Measurements from ENCODE around the gene OVCH2. TPM values are rescaled to one million over a fixed set of nuclear protein-coding genes. Genes with fewer than 3 reads are reported as not detected.
"Not testable (repeated sequence)": the region's sequence is repeated elsewhere in the genome, so short reads cannot be mapped to it uniquely, and the experiment has no call there.

OVCH2 gene
- total and polyA plus RNA-seq, 2 donors = 0.13 to 3.3 TPM

DNA sequence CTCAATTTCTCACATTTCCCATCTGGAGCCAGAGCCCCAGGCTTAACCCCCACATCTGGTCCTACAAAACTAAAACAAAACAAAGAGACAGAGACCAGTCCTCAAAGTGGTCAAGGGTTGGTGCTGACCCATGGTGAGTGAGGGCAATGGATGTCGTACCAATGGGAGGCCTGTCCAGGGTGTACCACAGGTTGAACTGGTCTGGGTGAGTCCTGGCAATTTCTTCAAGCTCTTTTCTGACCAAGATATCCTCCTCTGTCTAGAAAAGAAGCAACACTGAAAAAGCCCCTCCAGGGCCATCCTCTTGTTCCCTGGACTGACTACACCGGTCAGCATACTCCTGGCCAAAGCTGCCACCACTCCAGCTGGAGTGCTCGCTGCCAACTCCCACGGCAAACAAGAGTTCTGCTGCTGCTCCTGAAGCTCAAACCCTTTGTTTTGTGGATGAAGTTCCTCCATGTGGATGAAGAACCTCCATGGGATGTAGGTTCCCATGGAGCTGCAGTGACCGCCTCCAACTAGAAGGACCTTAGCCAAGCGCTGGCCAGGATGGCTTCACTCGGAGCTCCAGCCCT lies 39.9 kb downstream of the OVCH2 start:
- WGBS = 85% methylated on average over 7 of the region's 7 CpGs
- no peak for DNase-seq (ENCODE audit: extremely low spot score)
- no peak overlapping the region for H3K27ac ChIP-seq (ENCODE audit: low read depth)
- H3K36me3 ChIP-seq (ENCODE audit: insufficient read depth) = no peaks in the 10 kb centered on the region
- no peak overlapping the region for H3K4me3 ChIP-seq (ENCODE audit: low read depth, low read length)
- H3K4me1 ChIP-seq (ENCODE audit: insufficient read depth) = no peaks in the 10 kb centered on the region

DNA sequence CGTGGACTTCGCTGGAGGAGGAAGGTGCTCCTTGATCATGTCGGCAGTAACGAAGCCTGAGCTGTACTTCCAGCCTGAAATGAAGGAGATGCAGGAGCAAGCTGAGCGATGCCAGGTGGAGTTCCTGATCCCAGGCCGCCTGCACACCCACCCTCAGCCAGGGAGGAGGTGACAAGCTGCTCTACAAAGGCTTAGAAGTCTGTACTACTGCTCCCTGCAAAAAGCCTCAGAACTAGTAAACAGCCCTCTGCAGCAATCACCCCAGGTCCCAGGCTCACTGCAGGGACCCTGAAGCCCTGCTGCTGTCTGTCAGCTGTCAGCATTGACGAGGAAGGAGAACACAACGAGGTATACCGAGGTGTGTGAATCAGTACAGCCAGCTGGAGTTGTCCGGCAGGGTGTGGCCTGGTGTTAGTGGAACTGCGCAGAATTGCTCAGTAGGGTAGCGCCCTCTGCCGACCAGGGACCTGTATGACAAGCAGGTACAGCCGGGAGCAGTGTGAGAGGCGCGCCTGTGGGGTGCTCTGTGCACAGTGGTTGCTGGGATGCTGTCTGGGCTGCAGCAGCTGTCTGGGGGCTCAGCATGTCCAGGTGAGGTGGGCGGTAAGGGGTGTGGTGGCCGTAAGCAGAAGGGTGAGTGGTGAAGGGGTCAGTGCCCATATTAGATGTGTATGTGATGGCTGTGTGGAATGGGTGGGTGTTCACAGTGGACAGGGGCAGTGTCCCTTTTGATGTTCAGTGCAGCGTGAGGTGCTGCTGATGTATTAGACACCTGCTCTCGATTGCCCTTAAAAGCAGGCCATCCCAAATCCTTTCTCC lies 40.6 kb downstream of the OVCH2 start:
- Histone ChIP-seq H3K36me3 (ENCODE audit: insufficient read depth) (no peaks in the 10 kb centered on the region), H3K4me1 (ENCODE audit: insufficient read depth) (no peaks in the 10 kb centered on the region), H3K4me3 (ENCODE audit: low read depth, low read length) (no peak overlapping the region), H3K27ac (ENCODE audit: low read depth) (no peak overlapping the region)
- 54% methylated on average over 20 of the region's 20 CpGs for WGBS
- DNase-seq (ENCODE audit: extremely low spot score) = no peak

DNA sequence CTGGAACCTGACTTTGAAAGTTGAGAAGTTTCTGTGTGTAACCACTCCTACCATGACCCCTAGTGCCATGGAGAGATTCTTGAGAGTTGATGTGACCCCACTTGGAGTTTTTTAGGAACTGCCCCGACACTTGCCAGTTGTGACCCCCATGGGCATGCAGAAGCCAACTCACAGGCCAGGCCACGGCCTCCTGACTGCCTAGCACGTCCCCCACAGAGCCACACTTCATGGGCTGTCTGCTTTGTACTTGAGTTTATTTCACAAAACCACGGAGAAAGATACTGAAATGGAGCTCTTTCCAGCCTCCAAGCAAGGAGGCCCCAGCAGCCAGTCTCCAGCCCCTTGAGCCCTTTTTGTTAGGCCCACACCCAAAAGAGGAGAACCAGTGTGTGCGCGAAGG lies 41.4 kb downstream of the OVCH2 start:
- no peak for DNase-seq (ENCODE audit: extremely low spot score)
- Histone ChIP-seq H3K27ac (ENCODE audit: low read depth) (no peak overlapping the region), H3K4me3 (ENCODE audit: low read depth, low read length) (no peak overlapping the region), H3K36me3 (ENCODE audit: insufficient read depth) (no peaks in the 10 kb centered on the region), H3K4me1 (ENCODE audit: insufficient read depth) (no peaks in the 10 kb centered on the region)
- WGBS = 92% methylated on average over 6 of the region's 6 CpGs

DNA sequence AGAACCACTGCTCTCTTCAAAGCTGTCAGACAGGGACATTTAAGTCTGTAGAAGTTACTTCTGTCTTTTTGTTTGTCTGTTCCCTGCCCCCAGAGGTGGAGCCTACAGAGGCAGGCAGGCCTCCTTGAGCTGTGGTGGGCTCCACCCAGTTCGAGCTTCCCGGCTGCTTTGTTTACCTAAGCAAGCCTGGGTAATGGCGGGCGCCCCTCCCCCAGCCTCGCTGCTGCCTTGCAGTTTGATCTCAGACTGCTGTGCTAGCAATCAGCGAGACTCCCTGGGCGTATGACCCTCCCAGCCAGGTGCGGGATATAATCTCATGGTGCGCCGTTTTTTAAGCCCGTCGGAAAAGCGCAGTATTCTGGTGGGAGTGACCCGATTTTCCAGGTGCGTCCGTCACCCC lies 42.7 kb downstream of the OVCH2 start:
- H3K36me3 ChIP-seq (ENCODE audit: insufficient read depth); H3K4me3 ChIP-seq (ENCODE audit: low read depth, low read length); H3K27ac ChIP-seq (ENCODE audit: low read depth); H3K4me1 ChIP-seq (ENCODE audit: insufficient read depth); DNase-seq (ENCODE audit: extremely low spot score): not testable (repeated sequence)
- WGBS = 85% methylated on average over 13 of the region's 16 CpGs

DNA sequence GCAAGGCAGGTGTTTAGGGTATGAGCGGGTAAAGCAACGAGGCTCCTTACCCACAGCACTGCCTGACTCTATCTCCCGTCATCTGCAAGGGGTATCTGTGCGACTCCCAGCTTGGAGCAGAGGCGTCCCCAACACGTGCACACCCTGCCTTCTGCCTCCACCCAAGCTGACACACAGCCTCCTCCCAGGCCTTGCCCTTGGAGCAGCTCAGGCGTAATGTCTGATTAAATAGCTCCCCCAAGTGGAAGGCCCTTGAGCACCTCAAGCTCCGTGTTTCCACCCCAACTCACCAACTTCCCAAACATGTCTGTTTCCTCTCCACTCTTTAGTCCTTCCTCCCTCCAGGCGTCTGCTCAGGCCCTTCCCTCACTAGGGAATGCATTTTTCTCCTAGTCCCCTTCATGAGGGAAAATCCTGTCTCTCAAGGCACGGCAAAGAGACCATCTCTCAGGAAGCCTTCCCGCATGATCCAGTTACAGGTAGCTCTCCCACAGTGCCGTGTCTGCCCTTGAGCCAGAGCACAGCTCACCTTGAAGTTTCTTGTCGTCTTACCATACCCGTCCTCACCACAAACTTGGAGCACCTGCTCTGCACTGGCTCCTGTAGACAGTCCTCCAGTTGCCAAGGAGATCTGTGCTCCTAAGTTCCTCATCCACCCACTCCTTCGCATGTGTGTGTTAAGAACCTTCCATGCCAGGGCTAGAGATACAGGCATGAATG lies 48.8 kb downstream of the OVCH2 start:
- Histone ChIP-seq H3K4me3 (ENCODE audit: low read depth, low read length) (no peak overlapping the region), H3K36me3 (ENCODE audit: insufficient read depth) (no peaks in the 10 kb centered on the region), H3K27ac (ENCODE audit: low read depth) (no peak overlapping the region), H3K4me1 (ENCODE audit: insufficient read depth) (no peaks in the 10 kb centered on the region)
- no peak for DNase-seq (ENCODE audit: extremely low spot score)
- 62% methylated on average over 15 of the region's 15 CpGs for WGBS

DNA sequence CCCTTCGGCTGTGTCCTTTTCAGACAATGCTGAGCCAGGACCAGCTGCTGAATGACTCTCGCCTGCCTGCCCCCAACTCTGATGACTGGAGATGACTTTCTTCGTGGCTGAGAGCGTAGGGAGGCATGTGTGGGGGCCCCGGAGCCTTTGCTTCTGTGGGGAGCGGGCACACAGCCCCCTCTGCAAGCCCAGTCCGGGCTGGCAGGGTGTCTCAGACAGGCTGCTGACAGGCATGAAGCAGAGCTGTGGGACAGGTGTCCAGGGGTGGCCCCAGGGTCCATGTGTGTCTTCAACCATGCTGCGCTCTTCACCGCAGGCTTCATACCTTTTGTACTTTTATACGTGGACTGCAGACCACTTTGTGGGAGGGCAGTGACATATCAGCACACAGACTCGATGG lies 49.6 kb downstream of the OVCH2 start:
- no peak for DNase-seq (ENCODE audit: extremely low spot score)
- H3K36me3 ChIP-seq (ENCODE audit: insufficient read depth) = no peaks in the 10 kb centered on the region

DNA sequence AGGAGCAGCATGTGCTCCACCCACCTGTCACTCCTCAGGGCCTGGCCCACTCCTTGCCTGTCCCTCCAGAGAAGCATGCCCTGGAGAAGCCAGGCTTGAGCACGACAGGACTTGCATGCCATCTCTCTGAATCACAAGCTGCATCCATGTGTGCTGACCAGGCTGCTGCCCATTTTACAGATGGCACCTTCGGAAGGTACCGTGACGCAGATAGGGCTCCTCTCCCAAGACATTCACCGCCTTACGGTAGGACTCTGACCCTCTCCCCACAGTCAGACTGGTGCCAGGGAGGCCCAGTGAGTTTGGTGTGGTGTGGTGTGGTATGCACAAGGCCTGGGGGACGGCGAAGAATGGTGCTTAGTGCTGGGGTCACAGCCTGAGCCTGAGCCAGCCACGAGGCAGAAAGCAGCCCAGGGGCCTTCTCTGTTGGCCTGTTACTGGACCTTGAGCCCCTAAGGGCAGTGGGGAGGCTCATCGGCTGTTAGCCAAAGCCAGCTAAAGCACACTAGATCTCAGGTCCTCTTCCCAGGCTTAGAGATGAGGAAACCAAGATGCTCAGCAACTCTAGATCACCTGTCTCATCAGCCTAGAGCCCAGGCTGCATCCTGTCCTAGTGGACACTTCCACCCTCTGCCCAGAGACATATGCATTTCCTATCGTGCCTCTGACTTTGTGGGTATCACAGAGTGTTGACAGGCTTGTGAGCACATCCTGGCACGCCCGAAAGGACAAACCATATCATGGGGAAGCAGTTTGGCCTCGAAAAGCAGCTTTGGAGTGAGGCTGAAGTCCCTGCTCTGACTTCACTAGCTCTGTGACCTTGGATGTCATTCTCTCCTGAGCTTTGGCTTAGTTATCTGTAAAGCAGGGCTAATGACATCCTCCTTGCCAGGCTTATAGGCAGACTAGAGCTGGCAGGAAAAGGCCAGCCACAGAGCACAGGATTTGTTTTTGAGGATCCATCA lies 50.7 kb downstream of the OVCH2 start:
- 88% methylated on average over 14 of the region's 14 CpGs for WGBS
- DNase-seq (ENCODE audit: extremely low spot score) = no peak
- H3K27ac ChIP-seq (ENCODE audit: low read depth) = no peak overlapping the region
- H3K4me3 ChIP-seq (ENCODE audit: low read depth, low read length) = no peak overlapping the region
- H3K4me1 ChIP-seq (ENCODE audit: insufficient read depth) = no peaks in the 10 kb centered on the region
- no peaks in the 10 kb centered on the region for H3K36me3 ChIP-seq (ENCODE audit: insufficient read depth)

More for the DNA sequence above, 49.6 kb downstream of the OVCH2 start:
- WGBS = 87% methylated on average over 11 of the region's 11 CpGs
- H3K4me1 ChIP-seq (ENCODE audit: insufficient read depth) = no peaks in the 10 kb centered on the region
- no peak overlapping the region for H3K27ac ChIP-seq (ENCODE audit: low read depth)
- H3K4me3 ChIP-seq (ENCODE audit: low read depth, low read length) = no peak overlapping the region

DNA sequence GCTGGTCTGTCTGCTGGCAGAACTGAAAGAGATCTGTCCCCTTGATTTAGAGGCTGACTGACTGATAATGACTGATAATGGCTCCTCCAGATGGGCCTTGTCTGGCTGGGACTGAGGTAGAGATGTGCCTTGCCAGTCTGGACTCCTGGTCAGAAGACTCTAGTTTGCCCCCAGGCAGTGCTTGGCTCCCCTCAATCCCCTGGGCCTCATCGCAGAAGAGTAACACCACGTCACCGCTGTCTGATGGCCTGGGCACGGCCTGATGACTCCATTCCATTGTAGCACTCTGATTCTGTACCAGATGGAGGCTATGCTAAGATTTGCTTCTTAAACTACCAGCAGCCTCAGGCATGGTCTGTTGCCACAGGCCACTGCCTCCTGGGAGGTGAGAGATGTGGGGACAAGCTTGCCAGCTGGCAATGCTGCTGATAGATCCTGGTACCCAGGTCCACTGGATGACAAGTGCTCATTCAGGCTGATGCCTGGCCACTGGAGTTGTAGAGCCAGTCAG lies 52.0 kb downstream of the OVCH2 start:
- 85% methylated on average over 4 of the region's 4 CpGs for WGBS
- no peaks in the 10 kb centered on the region for H3K4me1 ChIP-seq (ENCODE audit: insufficient read depth)
- H3K36me3 ChIP-seq (ENCODE audit: insufficient read depth) = no peaks in the 10 kb centered on the region
- no peak overlapping the region for H3K27ac ChIP-seq (ENCODE audit: low read depth)
- no peak for DNase-seq (ENCODE audit: extremely low spot score)
- H3K4me3 ChIP-seq (ENCODE audit: low read depth, low read length) = no peak overlapping the region

DNA sequence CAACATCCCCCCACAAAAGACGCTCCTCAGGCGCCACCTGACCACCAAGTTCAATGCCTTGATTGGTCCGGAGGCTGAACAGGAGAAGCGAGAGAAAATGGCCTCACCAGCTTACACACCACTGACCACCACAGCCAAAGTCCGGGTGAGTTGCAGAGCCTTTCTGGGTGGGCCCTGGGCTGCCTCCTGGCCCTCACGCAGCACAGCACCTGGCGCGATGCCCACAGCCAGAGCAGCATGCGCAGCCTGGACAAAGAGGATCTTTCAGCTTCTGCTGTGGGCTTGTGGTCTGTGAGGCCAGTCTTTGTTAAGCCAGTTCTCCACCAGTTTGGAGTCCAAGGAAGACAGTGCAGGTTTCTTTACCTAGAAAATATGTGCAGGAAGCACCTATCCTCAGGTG lies 54.6 kb downstream of the OVCH2 start:
- WGBS = 90% methylated on average over 9 of the region's 9 CpGs

DNA sequence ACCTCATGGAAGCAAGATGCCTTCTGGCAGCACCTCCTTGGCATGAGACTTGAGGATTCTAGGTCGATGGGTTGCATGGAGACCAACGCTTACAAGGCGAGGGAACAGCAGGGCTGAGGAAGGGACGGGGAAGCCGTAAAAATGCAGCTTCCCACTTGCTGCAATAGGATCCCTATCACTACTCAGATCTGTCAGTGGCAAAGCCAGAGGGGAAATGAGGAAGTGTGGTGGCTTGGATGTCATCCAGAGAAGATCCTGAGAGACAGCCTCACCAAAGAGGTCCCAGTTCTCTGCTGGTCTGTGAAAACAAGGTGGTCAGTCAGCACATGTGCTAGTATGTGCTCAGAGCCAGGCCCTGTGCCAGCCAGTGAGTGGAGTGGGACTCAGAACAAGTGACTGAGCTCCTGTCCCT lies 55.1 kb downstream of the OVCH2 start:
- no peak overlapping the region for H3K4me3 ChIP-seq (ENCODE audit: low read depth, low read length)
- no peak for DNase-seq (ENCODE audit: extremely low spot score)
- 55% methylated on average over 5 of the region's 5 CpGs for WGBS
- H3K36me3 ChIP-seq (ENCODE audit: insufficient read depth) = peaks cover 3% of the 10 kb centered on the region
- no peak overlapping the region for H3K27ac ChIP-seq (ENCODE audit: low read depth)
- H3K4me1 ChIP-seq (ENCODE audit: insufficient read depth) = no peaks in the 10 kb centered on the region

More for the DNA sequence above, 54.6 kb downstream of the OVCH2 start:
- Histone ChIP-seq H3K27ac (ENCODE audit: low read depth) (no peak overlapping the region), H3K4me3 (ENCODE audit: low read depth, low read length) (no peak overlapping the region), H3K36me3 (ENCODE audit: insufficient read depth) (peaks cover 3% of the 10 kb centered on the region), H3K4me1 (ENCODE audit: insufficient read depth) (no peaks in the 10 kb centered on the region)
- no peak for DNase-seq (ENCODE audit: extremely low spot score)

DNA sequence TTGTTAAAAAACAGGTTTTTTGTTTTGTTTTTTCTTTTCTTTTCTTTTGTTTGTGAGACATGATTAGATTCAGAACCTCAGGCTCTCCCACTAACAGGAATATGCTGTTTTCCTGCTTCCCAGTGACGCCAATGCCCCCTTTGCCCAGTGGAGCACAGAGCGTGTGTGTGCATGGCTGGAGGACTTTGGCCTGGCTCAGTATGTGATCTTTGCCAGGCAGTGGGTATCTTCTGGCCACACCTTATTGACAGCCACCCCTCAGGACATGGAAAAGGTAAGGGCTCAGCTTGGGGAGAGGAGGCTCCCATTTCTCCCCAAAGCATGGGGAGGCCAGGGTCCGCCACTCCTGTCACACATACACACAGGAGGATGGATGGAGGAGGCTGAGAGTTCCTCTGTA lies 58.0 kb downstream of the OVCH2 start:
- no peaks in the 10 kb centered on the region for H3K4me1 ChIP-seq (ENCODE audit: insufficient read depth)
- DNase-seq (ENCODE audit: extremely low spot score) = no peak
- 95% methylated on average over 3 of the region's 3 CpGs for WGBS
- H3K36me3 ChIP-seq (ENCODE audit: insufficient read depth) = peaks cover 3% of the 10 kb centered on the region
- no peak overlapping the region for H3K27ac ChIP-seq (ENCODE audit: low read depth)
- H3K4me3 ChIP-seq (ENCODE audit: low read depth, low read length) = no peak overlapping the region

DNA sequence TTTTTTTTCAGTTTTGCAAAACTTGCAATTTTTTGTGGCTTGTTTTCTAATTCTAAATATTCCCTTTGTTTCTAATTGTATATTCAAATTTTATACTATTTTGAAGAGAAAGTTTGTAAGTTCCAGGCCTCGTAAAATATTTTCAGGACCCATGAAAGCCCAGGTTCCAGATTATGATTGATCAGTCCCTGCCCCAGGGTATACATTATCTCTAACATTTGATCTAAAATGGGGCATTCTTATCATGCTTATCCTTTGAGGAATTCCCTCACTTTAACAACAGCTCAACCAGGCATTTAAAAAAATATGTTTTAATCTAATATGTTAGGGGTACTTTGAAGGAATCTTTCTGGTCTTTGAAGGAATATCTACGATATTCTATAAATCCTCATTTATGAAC lies 59.4 kb downstream of the OVCH2 start:
- DNase-seq (ENCODE audit: extremely low spot score) = no peak
- Histone ChIP-seq H3K27ac (ENCODE audit: low read depth) (no peak overlapping the region), H3K4me3 (ENCODE audit: low read depth, low read length) (no peak overlapping the region), H3K4me1 (ENCODE audit: insufficient read depth) (no peaks in the 10 kb centered on the region), H3K36me3 (ENCODE audit: insufficient read depth) (peaks cover 3% of the 10 kb centered on the region)
- WGBS = 80% methylated on average over 2 of the region's 2 CpGs

DNA sequence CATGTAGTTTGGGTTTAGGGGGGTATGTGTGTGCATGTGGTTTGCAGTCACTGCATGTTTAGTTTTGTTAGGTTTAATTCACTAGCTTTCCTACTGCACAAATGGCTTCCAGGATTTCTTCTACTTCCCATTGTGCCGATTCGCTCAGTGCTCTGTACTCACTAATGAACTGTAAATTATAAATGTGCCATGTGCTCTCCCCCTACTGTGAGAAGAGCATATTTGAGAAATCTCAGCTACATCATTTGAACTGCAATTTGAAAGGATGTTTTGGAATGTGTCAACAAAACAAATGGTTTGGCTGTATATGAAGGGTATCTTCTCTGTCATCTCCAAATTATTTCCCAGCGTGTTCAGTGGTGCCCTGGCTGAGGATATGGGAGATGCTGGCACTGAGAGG lies 61.1 kb downstream of the OVCH2 start:
- 91% methylated on average over 3 of the region's 3 CpGs for WGBS
- peaks cover 6% of the 10 kb centered on the region for H3K36me3 ChIP-seq (ENCODE audit: insufficient read depth)

More for the DNA sequence above, 61.1 kb downstream of the OVCH2 start:
- no peak overlapping the region for H3K4me3 ChIP-seq (ENCODE audit: low read depth, low read length)
- H3K27ac ChIP-seq (ENCODE audit: low read depth) = no peak overlapping the region
- H3K4me1 ChIP-seq (ENCODE audit: insufficient read depth) = no peaks in the 10 kb centered on the region
- no peak for DNase-seq (ENCODE audit: extremely low spot score)

All from urinary bladder (tissue), 4 donors.